Loucy (cell line): ENCODE data around the gene TAF4.

Source experiments
- EZH2phosphoT487 ChIP-seq: fragments of 200-600 bp; IDR thresholded peaks from 2 replicates; pipeline ENCODE4 v1.6.1; 2018; ENCODE audit warnings: antibody characterized with exemption, mild to moderate bottlenecking, moderate library complexity, borderline replicate concordance
- TF ChIP-seq, protein P1 (sequence below): fragments of 200-600 bp; sonication (generic); conservative IDR thresholded peaks from 2 replicates; pipeline ENCODE4 v1.5.1; 2014; ENCODE audit warnings: mild to moderate bottlenecking, antibody characterized with exemption, low read length

DNA sequence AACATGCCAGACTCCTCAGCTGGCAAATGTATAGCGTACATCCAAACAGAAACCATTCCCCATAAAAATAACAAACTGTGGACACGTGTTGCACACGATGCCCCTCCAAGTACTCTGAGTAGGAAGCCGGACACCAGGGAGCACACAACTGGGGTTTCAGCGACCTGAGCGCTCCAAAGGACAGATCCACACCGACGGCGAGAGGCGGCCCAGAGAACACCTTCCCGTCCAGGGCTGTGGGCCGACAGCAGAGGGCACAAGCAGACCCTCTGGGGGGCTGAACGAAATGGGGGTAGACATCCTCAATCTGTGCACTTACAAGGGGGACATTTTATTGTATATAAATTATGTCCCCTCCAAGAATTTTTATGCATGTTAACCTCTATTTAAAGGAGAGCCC, 24.7 kb downstream of the TAF4 start:
- TF ChIP-seq EZH2phosphoT487, result no peak
- TF ChIP-seq, protein P1, sequence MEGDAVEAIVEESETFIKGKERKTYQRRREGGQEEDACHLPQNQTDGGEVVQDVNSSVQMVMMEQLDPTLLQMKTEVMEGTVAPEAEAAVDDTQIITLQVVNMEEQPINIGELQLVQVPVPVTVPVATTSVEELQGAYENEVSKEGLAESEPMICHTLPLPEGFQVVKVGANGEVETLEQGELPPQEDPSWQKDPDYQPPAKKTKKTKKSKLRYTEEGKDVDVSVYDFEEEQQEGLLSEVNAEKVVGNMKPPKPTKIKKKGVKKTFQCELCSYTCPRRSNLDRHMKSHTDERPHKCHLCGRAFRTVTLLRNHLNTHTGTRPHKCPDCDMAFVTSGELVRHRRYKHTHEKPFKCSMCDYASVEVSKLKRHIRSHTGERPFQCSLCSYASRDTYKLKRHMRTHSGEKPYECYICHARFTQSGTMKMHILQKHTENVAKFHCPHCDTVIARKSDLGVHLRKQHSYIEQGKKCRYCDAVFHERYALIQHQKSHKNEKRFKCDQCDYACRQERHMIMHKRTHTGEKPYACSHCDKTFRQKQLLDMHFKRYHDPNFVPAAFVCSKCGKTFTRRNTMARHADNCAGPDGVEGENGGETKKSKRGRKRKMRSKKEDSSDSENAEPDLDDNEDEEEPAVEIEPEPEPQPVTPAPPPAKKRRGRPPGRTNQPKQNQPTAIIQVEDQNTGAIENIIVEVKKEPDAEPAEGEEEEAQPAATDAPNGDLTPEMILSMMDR, result no peak
